GM12872 (cell line): ENCODE data around the gene CPSF6.

ENCODE experiments used
- CTCF ChIP-seq: IDR thresholded peaks from 3 replicates; pipeline ENCODE4 v1.5.1; 2011; ENCODE audit warnings: low read depth, mild to moderate bottlenecking, low read length, moderate library complexity; ENCODE audit not compliant: insufficient read depth

CPSF6 gene

GRCh38 chr12:69313209-69313608 is 73.8 kb downstream of the CPSF6 start:
- no peak for TF ChIP-seq CTCF

- no peak for TF ChIP-seq CTCF
Observed at GRCh38 chr12:69318225-69318624, 78.9 kb downstream of the CPSF6 start.

- TF ChIP-seq CTCF, result no peak
Observed at GRCh38 chr12:69321351-69321750, 82.0 kb downstream of the CPSF6 start.
